SJCRH30 (cell line): ENCODE measurements around the gene FUT8. TPM values are rescaled to one million over a fixed set of nuclear protein-coding genes. Genes with fewer than 3 reads are reported as not detected.

Experiments used
- DNase-seq, 2 experiments: peaks; one replicate each; pipeline ENCODE4 v3.0.0-alpha.2; 2015 to 2020
- H3K27ac ChIP-seq: fragments of 250-450 bp; sonication (Bioruptor Pico); 2 replicates; pipeline ENCODE4 v1.5.1; 2020; ENCODE audit warnings: mild to moderate bottlenecking, moderate library complexity
- H3K27me3 ChIP-seq: fragments of 250-450 bp; sonication (Bioruptor Pico); 2 replicates; pipeline ENCODE4 v1.5.1; 2020; ENCODE audit warnings: mild to moderate bottlenecking, moderate library complexity
- H3K36me3 ChIP-seq: fragments of 250-450 bp; sonication (Bioruptor Pico); 2 replicates; pipeline ENCODE4 v1.5.1; 2020; ENCODE audit warnings: mild to moderate bottlenecking, moderate library complexity
- H3K4me1 ChIP-seq: fragments of 250-450 bp; sonication (Bioruptor Pico); 2 replicates; pipeline ENCODE4 v1.5.1; 2020; ENCODE audit warnings: mild to moderate bottlenecking, moderate library complexity
- H3K4me3 ChIP-seq: fragments of 250-450 bp; sonication (Bioruptor Pico); 2 replicates; pipeline ENCODE4 v1.5.1; 2020; ENCODE audit warnings: mild to moderate bottlenecking, moderate library complexity
- H3K9me3 ChIP-seq: fragments of 250-450 bp; sonication (Bioruptor Pico); replicated peaks from 2 replicates; pipeline ENCODE4 v1.5.1; 2020; ENCODE audit warnings: mild to moderate bottlenecking, moderate library complexity
- total RNA-seq: library from RNA; depleted of rRNA; stranded (reverse); fragments of >200 nt; shearing (Covaris generic); gene quantifications from 2 replicates; pipeline ENCODE4 v1.2.3, GENCODE V29; 2014

Gene FUT8
- total RNA-seq, 1 experiment from 2014 or later, result 11.0 TPM

GRCh38 chr14:65769151-65769550 is 356.6 kb downstream of the FUT8 start:
- no peaks in the 10 kb centered on the region for H3K27me3 ChIP-seq
- H3K4me1 ChIP-seq, result no peaks in the 10 kb centered on the region
- H3K36me3 ChIP-seq, result no peaks in the 10 kb centered on the region
- H3K27ac ChIP-seq, result no peak overlapping the region
- no peaks in the 10 kb centered on the region for H3K9me3 ChIP-seq
- no peak overlapping the region for H3K4me3 ChIP-seq
- DNase-seq, result no peak

- Histone ChIP-seq H3K4me3 (no peak overlapping the region), H3K27ac (no peak overlapping the region), H3K27me3 (no peaks in the 10 kb centered on the region), H3K9me3 (no peaks in the 10 kb centered on the region), H3K4me1 (no peaks in the 10 kb centered on the region), H3K36me3 (no peaks in the 10 kb centered on the region)
- no peak for DNase-seq
Observed at GRCh38 chr14:65770681-65771080, 358.2 kb downstream of the FUT8 start.

GRCh38 chr14:65771271-65771670 is 358.7 kb downstream of the FUT8 start:
- Histone ChIP-seq H3K36me3 (no peaks in the 10 kb centered on the region), H3K4me1 (no peaks in the 10 kb centered on the region), H3K27me3 (no peaks in the 10 kb centered on the region), H3K4me3 (no peak overlapping the region), H3K27ac (no peak overlapping the region), H3K9me3 (no peaks in the 10 kb centered on the region)
- DNase-seq, result no peak

GRCh38 chr14:65772466-65772865 is 359.9 kb downstream of the FUT8 start:
- Histone ChIP-seq H3K27ac (no peak overlapping the region), H3K27me3 (no peaks in the 10 kb centered on the region), H3K9me3 (no peaks in the 10 kb centered on the region), H3K4me3 (no peak overlapping the region), H3K36me3 (no peaks in the 10 kb centered on the region), H3K4me1 (no peaks in the 10 kb centered on the region)
- no peak for DNase-seq

GRCh38 chr14:65772921-65773574 is 360.5 kb downstream of the FUT8 start:
- no peak for DNase-seq
- Histone ChIP-seq H3K36me3 (no peaks in the 10 kb centered on the region), H3K27me3 (no peaks in the 10 kb centered on the region), H3K4me1 (no peaks in the 10 kb centered on the region), H3K27ac (no peak overlapping the region), H3K4me3 (no peak overlapping the region), H3K9me3 (no peaks in the 10 kb centered on the region)

- no peaks in the 10 kb centered on the region for H3K9me3 ChIP-seq
- H3K4me3 ChIP-seq, result no peak overlapping the region
- H3K27ac ChIP-seq, result no peak overlapping the region
- H3K36me3 ChIP-seq, result no peaks in the 10 kb centered on the region
- no peak for DNase-seq
- H3K27me3 ChIP-seq, result no peaks in the 10 kb centered on the region
- no peaks in the 10 kb centered on the region for H3K4me1 ChIP-seq
Observed at GRCh38 chr14:65774041-65774440, 361.5 kb downstream of the FUT8 start.

GRCh38 chr14:65776193-65776852 is 363.8 kb downstream of the FUT8 start:
- Histone ChIP-seq H3K4me1 (no peaks in the 10 kb centered on the region), H3K4me3 (no peak overlapping the region), H3K27me3 (no peaks in the 10 kb centered on the region), H3K27ac (no peak overlapping the region), H3K9me3 (no peaks in the 10 kb centered on the region), H3K36me3 (no peaks in the 10 kb centered on the region)
- no peak for DNase-seq

GRCh38 chr14:65780566-65780965 is 368.0 kb downstream of the FUT8 start:
- Histone ChIP-seq H3K27ac (no peak overlapping the region), H3K36me3 (no peaks in the 10 kb centered on the region), H3K4me1 (no peaks in the 10 kb centered on the region), H3K4me3 (no peak overlapping the region), H3K9me3 (no peaks in the 10 kb centered on the region), H3K27me3 (no peaks in the 10 kb centered on the region)
- no peak for DNase-seq

GRCh38 chr14:65783101-65783500 is 370.6 kb downstream of the FUT8 start:
- Histone ChIP-seq H3K4me1 (no peaks in the 10 kb centered on the region), H3K9me3 (no peaks in the 10 kb centered on the region), H3K4me3 (no peak overlapping the region), H3K27ac (no peak overlapping the region), H3K36me3 (no peaks in the 10 kb centered on the region), H3K27me3 (no peaks in the 10 kb centered on the region)
- DNase-seq, result no peak

GRCh38 chr14:65783576-65783975 is 371.0 kb downstream of the FUT8 start:
- no peak for DNase-seq
- no peak overlapping the region for H3K27ac ChIP-seq
- H3K4me3 ChIP-seq, result no peak overlapping the region
- no peaks in the 10 kb centered on the region for H3K9me3 ChIP-seq
- H3K27me3 ChIP-seq, result no peaks in the 10 kb centered on the region
- H3K4me1 ChIP-seq, result no peaks in the 10 kb centered on the region
- H3K36me3 ChIP-seq, result no peaks in the 10 kb centered on the region

GRCh38 chr14:65784574-65784973 is 372.0 kb downstream of the FUT8 start:
- no peaks in the 10 kb centered on the region for H3K36me3 ChIP-seq
- no peaks in the 10 kb centered on the region for H3K27me3 ChIP-seq
- no peaks in the 10 kb centered on the region for H3K4me1 ChIP-seq
- H3K27ac ChIP-seq, result no peak overlapping the region
- no peaks in the 10 kb centered on the region for H3K9me3 ChIP-seq
- DNase-seq, result no peak
- H3K4me3 ChIP-seq, result no peak overlapping the region

- Histone ChIP-seq H3K27me3 (no peaks in the 10 kb centered on the region), H3K27ac (no peak overlapping the region), H3K4me1 (no peaks in the 10 kb centered on the region), H3K9me3 (no peaks in the 10 kb centered on the region), H3K36me3 (no peaks in the 10 kb centered on the region), H3K4me3 (no peak overlapping the region)
- no peak for DNase-seq
Observed at GRCh38 chr14:65787461-65787860, 374.9 kb downstream of the FUT8 start.

GRCh38 chr14:65788876-65789275 is 376.3 kb downstream of the FUT8 start:
- Histone ChIP-seq H3K27me3 (no peaks in the 10 kb centered on the region), H3K36me3 (no peaks in the 10 kb centered on the region), H3K27ac (no peak overlapping the region), H3K9me3 (no peaks in the 10 kb centered on the region), H3K4me1 (no peaks in the 10 kb centered on the region), H3K4me3 (no peak overlapping the region)
- no peak for DNase-seq

- DNase-seq, result no peak
- Histone ChIP-seq H3K4me1 (no peaks in the 10 kb centered on the region), H3K36me3 (no peaks in the 10 kb centered on the region), H3K4me3 (no peak overlapping the region), H3K9me3 (no peaks in the 10 kb centered on the region), H3K27me3 (no peaks in the 10 kb centered on the region), H3K27ac (no peak overlapping the region)
Observed at GRCh38 chr14:65789363-65789762, 376.8 kb downstream of the FUT8 start.

GRCh38 chr14:65790172-65790815 is 377.8 kb downstream of the FUT8 start:
- Histone ChIP-seq H3K36me3 (no peaks in the 10 kb centered on the region), H3K27ac (no peak overlapping the region), H3K9me3 (no peaks in the 10 kb centered on the region), H3K27me3 (no peaks in the 10 kb centered on the region), H3K4me1 (no peaks in the 10 kb centered on the region), H3K4me3 (no peak overlapping the region)
- no peak for DNase-seq
